ENCODE results near the gene SLC30A1. TPM values are rescaled to one million over a fixed set of nuclear protein-coding genes. Genes with fewer than 3 reads are reported as not detected.
"Not testable (repeated sequence)": the region's sequence is repeated elsewhere in the genome, so short reads cannot be mapped to it uniquely, and the experiment has no call there.

SLC30A1 gene, protein sequence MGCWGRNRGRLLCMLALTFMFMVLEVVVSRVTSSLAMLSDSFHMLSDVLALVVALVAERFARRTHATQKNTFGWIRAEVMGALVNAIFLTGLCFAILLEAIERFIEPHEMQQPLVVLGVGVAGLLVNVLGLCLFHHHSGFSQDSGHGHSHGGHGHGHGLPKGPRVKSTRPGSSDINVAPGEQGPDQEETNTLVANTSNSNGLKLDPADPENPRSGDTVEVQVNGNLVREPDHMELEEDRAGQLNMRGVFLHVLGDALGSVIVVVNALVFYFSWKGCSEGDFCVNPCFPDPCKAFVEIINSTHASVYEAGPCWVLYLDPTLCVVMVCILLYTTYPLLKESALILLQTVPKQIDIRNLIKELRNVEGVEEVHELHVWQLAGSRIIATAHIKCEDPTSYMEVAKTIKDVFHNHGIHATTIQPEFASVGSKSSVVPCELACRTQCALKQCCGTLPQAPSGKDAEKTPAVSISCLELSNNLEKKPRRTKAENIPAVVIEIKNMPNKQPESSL
- 10 to 100 TPM in 7 of 9 donors, 1 to 10 TPM in 2; 8.6 to 29.2 (median 16.2) TPM for total RNA-seq
- polyA plus RNA-seq = 1 to 10 TPM; 2.8 to 4.2 TPM
- long read RNA-seq, donor 1, full-length matches to known transcripts = 47 of 50 reads
- long read RNA-seq, donor 1, partial matches to known transcripts = 0 of 50 reads
- long read RNA-seq, donor 1, other reads (novel, unspliced or antisense) = 3 of 50 reads
- long read RNA-seq, donor 2, full-length matches to known transcripts = 2 of 2 reads
- long read RNA-seq, donor 2, partial matches to known transcripts = 0 of 2 reads
- long read RNA-seq, donor 2, other reads (novel, unspliced or antisense) = 0 of 2 reads
- long read RNA-seq, donor 3, full-length matches to known transcripts = 48 of 50 reads
- long read RNA-seq, donor 3, partial matches to known transcripts = 0 of 50 reads
- long read RNA-seq, donor 3, other reads (novel, unspliced or antisense) = 2 of 50 reads

DNA sequence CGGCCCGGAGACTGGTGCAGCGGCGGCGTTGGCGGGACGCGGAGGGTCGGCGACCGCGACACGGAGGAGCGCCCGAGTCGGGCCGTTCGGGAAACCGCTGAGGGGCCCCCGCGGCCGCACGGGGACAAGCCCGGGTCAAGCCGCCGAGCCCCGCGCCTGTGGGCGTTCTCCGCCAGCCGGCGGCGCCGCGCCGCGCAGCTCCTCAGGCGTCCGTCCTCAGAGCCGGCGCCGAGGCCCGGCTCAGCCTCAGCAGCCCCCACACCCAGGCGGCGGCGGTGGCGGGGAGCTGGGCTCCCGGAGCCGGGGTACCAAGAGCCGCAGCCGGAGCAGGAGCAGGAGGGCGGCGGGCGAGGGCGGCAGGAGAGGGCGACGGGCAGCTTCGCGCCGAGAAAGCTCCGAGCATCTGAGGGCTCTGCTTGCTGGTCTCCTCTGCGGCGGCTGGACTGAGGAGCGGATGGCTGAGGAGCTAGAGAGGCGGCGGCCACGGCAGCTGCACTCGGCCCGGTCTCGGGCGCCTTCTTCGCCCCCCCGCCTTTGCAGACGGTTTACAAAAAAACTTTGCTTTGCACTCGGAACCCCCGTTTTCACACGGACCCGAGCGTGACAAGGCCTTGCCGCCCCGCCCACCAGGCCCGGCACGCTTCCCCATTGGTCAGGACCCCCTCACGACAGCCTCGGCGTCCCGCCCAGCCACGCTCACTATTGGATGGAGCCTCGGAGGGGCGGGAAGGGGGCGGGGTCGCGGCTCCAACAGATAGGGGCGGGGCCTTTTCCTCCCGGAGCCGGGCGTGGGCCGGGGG is at the start of gene SLC30A1:
SLC30A1 (minus strand) TSS at position 522 of the 800 bp plus-strand sequence. CDS start 549 bp downstream, outside the sequence.
- DNase-seq (peak; percentile 100), ATAC-seq (peak; percentile 96 to 99 (median 98))
- no peaks in the 10 kb centered on the region for H3K27me3 ChIP-seq
- intact Hi-C loops (cut with DNase I) = loop anchor here (2.0 to 10.0 kb wide), 15 partner anchors 33 to 320 kb away; partner anchors contain the start of gene RCOR3 (in 1 of the 10)
- H3K9me3 ChIP-seq = no peaks in the 10 kb centered on the region
- 0 to 1% (median 1%) methylated on average over 15 to 98 of the region's 98 CpGs for WGBS, 4 donors
- TF ChIP-seq POLR2A (IDR thresholded peaks at IDR 0.05) = peak; percentile 56 to 97
- TF ChIP-seq, protein P1, sequence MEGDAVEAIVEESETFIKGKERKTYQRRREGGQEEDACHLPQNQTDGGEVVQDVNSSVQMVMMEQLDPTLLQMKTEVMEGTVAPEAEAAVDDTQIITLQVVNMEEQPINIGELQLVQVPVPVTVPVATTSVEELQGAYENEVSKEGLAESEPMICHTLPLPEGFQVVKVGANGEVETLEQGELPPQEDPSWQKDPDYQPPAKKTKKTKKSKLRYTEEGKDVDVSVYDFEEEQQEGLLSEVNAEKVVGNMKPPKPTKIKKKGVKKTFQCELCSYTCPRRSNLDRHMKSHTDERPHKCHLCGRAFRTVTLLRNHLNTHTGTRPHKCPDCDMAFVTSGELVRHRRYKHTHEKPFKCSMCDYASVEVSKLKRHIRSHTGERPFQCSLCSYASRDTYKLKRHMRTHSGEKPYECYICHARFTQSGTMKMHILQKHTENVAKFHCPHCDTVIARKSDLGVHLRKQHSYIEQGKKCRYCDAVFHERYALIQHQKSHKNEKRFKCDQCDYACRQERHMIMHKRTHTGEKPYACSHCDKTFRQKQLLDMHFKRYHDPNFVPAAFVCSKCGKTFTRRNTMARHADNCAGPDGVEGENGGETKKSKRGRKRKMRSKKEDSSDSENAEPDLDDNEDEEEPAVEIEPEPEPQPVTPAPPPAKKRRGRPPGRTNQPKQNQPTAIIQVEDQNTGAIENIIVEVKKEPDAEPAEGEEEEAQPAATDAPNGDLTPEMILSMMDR (IDR thresholded peaks at IDR 0.05) = peak in 1 of 12 donors; percentile 25
- H3K4me3 ChIP-seq = peak within 1 kb of the TSS; percentile 78 to 98 (median 90)
- H3K27ac ChIP-seq = peak within 1 kb of the TSS; percentile 92 to 99 (median 98)
- peaks cover 0 to 66% (median 38%) of the 10 kb centered on the region in 12 donors for H3K4me1 ChIP-seq
- peaks cover 0 to 23% (median 20%) of the 10 kb centered on the region in 9 donors for H3K36me3 ChIP-seq

DNA sequence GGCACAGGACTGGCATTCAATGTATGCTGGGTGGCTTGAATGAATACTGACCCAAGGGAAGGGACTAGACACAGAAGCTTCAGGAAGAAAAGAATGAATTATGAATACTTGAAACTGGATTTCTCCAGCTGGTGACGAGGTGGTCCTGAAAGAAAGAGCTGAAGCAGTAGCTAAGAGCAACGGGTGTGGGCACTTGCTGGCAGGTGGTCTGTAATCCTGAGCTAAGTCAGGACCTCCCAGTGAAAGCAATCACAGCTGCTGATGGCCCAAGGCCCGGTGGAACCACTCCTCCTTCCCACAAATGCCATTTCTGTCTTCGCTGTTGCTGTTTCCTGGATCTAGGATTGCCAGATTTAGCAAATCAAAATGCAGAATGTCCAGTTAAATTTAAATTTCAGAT is 49.5 kb upstream of the SLC30A1 start:
- Histone ChIP-seq H3K4me3 (no peak overlapping the region), H3K27me3 (no peaks in the 10 kb centered on the region), H3K27ac (no peak overlapping the region), H3K4me1 (peaks cover 0 to 43% (median 17%) of the 10 kb centered on the region in 12 donors), H3K36me3 (no peaks in the 10 kb centered on the region), H3K9me3 (no peaks in the 10 kb centered on the region)
- intact Hi-C loops (cut with DNase I) = no loop called here
- WGBS, 4 donors = 56 to 62% (median 62%) methylated on average over 4 of the region's 4 CpGs
- DNase-seq (no peak), ATAC-seq (no peak)
- TF ChIP-seq, protein P1 (IDR thresholded peaks at IDR 0.05) = no peak
- no peak for TF ChIP-seq POLR2A (IDR thresholded peaks at IDR 0.05)

DNA sequence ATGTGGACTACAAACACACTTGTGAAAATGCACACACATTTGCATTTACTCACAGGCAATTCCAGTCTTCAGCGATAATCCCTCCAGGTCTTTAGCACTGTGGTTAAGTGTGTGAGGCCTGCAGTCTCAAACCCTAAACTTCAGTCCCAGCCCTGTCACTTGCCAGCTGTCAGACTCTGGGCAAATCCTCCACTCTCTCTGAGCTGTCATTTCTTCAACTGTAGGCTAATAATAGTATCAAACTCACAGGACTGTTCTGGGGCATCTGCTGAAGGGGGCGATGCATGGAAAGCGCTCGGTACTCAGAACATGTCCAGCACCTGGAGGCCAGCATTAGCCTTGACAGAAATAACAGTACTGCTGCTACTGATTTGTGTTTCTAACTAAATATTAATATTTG is 48.3 kb upstream of the SLC30A1 start:
- intact Hi-C loops (cut with DNase I) = no loop called here
- 50 to 73% (median 59%) methylated on average over 4 of the region's 4 CpGs for WGBS, 4 donors
- H3K27me3 ChIP-seq = no peaks in the 10 kb centered on the region
- no peaks in the 10 kb centered on the region for H3K36me3 ChIP-seq
- TF ChIP-seq POLR2A (IDR thresholded peaks at IDR 0.05) = no peak
- TF ChIP-seq, protein P1 (IDR thresholded peaks at IDR 0.05) = peak in 1 of 12 donors; percentile 2
- H3K4me1 ChIP-seq = peaks cover 0 to 32% (median 11%) of the 10 kb centered on the region in 12 donors
- H3K27ac ChIP-seq = peak overlapping the region in 2 of 12 donors; percentile 10 to 17
- peak in 3 of 4 donors; percentile 10 to 60 (median 54) for ATAC-seq
- H3K9me3 ChIP-seq = no peaks in the 10 kb centered on the region
- no peak overlapping the region for H3K4me3 ChIP-seq
- no peak for DNase-seq

DNA sequence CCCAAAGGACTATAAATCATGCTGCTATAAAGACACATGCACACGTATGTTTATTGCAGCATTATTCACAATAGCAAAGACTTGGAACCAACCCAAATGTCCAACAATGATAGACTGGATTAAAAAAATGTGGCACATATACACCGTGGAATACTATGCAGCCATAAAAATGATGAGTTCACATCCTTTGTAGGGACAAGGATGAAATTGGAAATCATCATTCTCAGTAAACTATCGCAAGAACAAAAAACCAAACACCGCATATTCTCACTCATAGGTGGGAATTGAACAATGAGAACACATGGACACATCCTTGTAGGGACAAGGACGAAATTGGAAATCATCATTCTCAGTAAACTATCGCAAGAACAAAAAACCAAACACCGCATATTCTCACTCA is 46.9 kb upstream of the SLC30A1 start:
- H3K27ac ChIP-seq; H3K4me3 ChIP-seq; intact Hi-C loops (cut with DNase I); H3K9me3 ChIP-seq; ATAC-seq; H3K36me3 ChIP-seq; H3K27me3 ChIP-seq; DNase-seq: not testable (repeated sequence)
- H3K4me1 ChIP-seq = peaks cover 0 to 29% (median 7%) of the 10 kb centered on the region in 12 donors
- WGBS, 4 donors = 88 to 95% (median 91%) methylated on average over 6 to 7 of the region's 7 CpGs
